Fibroblast of peridontal ligament (primary cell): Measurements from ENCODE around the gene SNRNP200.

Experiments
- DNase-seq: peaks from one replicate; pipeline ENCODE4 v3.0.0-alpha.2; 2010; ENCODE audit errors: extremely low read depth

The SNRNP200 gene

DNA sequence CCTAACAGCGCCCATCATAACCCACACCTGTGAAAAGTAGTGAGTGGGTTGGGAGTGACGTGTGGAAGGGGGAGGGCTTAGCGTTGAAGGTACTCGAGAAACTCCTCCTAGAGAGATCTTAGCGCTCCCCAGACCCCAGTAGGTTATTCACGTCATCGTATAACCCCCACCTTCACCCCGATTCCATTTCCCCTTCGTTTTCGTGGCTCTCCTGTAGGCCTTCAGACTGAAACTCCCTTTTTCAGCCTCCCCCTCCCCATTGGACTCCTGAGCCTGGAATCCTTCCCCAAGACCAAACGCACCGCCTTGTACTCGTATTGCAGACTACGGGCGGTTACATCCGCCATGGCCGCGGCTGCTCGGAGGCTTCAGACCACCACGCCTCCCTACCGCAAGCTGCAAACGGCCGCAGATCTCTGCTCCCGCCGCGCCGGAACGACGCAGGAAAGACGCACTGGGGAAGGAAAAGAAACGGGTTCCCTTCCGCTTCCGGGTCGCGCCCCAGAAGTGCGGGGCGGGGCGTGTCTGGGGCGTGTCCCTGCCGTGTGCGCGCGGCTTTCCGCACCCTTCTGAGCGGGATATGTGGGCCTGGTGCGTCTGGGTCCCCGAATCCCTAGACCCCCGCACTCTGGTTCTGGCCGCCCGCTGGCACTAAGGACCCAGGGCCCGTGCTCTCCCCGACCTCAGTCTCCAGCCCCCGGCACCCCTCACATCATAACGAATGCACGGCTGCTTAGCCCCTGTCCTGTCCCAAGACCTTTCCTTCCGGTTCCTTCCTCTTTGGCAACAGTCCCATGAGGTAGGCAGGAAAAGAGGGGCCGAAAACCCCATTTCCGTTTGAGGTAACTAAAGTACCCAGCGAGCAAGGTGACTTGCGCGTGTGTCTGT, at the start of gene SNRNP200:
TSS of gene SNRNP200 (minus strand) at position 456 of the 888 bp plus-strand sequence. CDS start at position 347, 109 bp downstream.
- DNase-seq, result peak; percentile 70

- no peak for DNase-seq
Measured at GRCh38 chr2:96354492-96354891, 49.1 kb upstream of the SNRNP200 start.

DNA sequence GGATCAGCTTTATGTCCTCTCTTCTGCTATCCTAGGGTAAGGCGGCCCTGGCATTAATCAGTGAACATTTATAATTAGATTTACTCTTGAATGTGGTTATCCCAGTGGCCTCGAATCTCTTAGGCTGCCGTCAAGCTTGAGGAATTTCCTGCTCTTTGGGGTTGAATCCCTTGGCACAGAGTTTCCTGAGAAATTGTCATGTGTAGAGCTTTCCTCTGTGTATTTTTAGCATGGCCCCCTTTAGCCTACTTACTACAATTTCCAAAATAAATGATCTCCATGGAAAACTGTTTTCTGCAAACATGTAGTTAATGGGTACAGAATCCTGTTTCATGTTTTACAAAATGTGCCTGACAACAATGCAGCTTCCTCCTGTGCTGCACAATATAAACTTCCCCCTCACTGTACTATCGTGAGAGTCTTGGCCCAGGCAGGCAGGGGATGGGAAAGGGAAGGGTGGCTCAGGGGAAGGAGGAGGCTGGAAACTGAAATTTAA, 48.3 kb upstream of the SNRNP200 start:
- DNase-seq, result peak; percentile 91

DNA sequence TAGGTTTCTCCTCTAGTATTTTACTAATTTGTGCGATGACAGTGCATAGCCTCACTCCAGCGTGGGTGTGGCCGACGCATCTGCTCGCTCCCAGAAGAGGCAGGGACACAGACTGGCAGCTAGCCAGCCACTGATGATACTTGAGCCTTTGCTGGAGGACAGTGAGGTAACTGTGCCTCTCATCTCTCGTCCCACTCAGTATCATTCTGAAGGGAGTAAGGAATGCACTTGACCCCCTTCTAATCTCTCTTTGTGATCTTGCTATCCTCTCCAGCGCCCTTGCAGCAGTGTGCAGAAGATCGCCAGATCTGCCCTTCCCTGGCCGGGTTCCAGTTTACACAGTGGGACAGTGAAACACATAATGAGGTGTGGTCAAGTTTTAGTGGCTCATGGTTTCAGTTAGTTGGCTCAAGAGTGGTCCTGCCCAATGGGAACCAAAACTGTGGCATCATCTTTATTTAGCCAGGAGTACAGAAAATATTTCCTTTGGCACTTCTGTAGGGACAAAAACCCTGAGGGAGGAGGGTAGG, 47.8 kb upstream of the SNRNP200 start:
- peak; percentile 28 for DNase-seq

- DNase-seq, result no peak
Measured at GRCh38 chr2:96347395-96347794, 42.0 kb upstream of the SNRNP200 start.

GRCh38 chr2:96345868-96346462, 40.6 kb upstream of the SNRNP200 start:
- DNase-seq, result no peak

DNA sequence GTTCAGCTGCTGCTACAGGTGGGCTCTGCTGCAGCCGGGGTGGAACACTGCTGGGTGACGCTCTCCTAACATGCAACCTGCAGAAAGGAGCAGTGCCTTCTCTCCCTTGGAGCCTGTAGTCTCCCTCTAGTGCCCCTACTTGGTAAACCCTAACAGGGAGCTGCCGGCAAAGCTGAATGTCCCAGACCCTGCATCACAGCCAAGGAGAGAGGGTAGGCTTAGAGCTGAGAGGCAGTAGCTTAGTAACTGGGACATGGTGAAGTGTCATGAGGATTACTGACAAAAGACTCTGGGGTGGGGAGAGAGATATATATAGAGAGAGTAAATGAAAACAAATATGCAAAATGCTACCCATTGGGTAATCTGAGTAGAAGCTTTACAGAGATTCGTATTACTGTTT, 40.1 kb upstream of the SNRNP200 start:
- no peak for DNase-seq

GRCh38 chr2:96344011-96344410, 38.7 kb upstream of the SNRNP200 start:
- no peak for DNase-seq

DNA sequence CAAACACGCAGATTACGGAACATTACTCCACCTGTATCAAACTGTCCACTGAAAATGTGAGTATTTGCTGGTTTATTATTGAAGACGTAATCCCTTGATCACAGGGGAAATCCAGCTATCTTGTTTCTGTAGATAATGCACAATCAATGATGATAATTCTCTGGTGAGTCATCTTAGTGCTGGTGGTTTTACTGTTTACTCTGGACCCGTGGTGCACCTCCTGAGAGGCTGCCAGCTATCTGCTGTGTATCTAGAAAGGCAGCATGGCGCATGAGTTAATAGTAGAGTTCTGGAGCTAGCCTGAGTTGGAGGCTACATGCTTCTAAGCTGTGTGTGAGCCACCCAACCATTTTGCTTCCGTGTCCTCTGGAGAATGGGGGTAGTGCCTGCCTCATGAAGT, 36.7 kb upstream of the SNRNP200 start:
- peak; percentile 72 for DNase-seq

GRCh38 chr2:96341641-96342040, 36.3 kb upstream of the SNRNP200 start:
- DNase-seq, result no peak

DNA sequence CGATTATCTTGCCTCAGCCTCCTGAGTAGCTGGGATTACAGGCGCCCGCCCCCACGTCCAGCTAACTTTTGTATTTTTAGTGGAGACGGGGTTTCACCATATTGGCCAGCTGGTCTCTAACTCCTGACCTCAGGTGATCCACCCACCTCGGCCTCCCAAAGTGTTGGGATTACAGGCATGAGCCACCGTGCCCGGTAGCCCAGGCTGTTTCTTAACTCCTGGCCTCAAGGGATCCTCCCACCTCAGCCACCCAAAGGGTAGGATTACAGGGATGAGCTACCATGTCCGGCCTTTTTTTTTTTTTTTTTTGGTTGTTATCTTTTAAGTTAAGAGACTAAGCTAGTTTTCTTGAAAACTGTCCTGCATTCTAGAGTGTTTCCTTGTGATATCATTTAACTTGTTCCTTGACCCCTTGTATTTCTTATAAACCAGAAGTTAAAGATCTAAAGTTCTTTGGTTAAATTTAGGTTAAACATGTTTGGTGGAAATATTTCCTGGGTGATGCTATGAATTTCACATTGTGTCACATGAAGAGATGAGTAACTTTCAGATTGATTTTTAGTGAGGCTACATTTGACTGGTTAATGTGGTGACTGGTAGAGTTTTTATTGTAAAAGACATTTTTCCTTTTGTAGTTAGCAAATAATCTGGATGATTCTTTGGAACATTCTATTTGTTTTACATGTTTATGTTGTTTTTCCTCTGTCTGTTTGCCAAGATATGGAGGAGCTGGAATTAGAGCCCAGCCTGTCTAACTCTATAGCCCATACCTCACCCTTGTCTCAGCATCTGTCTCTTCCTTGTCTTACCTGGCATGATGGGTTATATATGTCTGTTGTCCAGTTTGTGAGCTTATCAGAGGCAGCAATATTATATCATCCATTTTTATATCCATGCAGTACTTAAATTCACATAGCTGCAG, 35.4 kb upstream of the SNRNP200 start:
- DNase-seq, result peak; percentile 62

GRCh38 chr2:96336873-96337272, 31.5 kb upstream of the SNRNP200 start:
- no peak for DNase-seq

- DNase-seq, result no peak
Measured at GRCh38 chr2:96336104-96336775, 30.9 kb upstream of the SNRNP200 start.

DNA sequence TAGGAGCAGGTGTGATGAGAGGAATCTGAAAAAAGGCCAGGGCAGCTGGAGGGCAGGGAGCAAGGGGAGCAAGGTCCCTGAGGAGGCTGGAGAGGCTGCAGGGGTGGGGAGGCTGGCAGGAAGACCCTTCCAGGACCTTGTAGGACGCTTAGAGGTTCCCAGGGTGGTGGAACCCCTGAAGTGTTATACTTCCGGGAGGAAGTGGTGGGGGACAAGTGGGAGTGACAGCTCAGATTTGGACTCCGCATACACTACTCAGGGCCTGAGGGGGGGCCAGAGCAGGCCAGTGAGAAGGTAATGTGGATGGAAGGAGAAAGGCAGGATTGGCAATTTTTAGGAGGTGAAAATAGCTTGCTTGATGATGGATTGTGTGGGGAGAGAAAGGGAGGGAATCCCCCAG, 28.4 kb upstream of the SNRNP200 start:
- DNase-seq, result no peak

GRCh38 chr2:96330407-96330806, 25.1 kb upstream of the SNRNP200 start:
- DNase-seq, result peak; percentile 87

GRCh38 chr2:96329874-96330273, 24.5 kb upstream of the SNRNP200 start:
- no peak for DNase-seq

DNA sequence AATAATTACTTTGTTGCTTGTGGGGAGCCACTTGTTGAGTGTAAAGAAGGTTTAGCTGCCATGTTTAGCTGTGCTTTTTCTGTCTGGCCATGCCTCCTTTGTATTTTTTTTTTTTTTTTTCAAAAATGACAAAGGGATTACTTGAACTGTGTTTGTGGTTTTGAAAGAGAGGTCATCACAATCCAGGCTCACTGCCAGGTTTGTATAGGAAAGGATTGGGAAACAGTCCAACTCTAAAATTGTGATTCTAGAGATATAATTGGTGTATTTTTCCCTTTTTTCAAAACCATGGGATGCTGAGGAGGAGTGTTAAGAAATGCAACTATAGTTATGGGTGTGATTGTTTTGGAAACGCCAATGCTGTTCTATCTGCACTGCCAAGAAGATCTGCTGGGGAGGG, 24.1 kb upstream of the SNRNP200 start:
- peak; percentile 85 for DNase-seq

GRCh38 chr2:96326990-96327820, 21.9 kb upstream of the SNRNP200 start:
- no peak for DNase-seq

DNA sequence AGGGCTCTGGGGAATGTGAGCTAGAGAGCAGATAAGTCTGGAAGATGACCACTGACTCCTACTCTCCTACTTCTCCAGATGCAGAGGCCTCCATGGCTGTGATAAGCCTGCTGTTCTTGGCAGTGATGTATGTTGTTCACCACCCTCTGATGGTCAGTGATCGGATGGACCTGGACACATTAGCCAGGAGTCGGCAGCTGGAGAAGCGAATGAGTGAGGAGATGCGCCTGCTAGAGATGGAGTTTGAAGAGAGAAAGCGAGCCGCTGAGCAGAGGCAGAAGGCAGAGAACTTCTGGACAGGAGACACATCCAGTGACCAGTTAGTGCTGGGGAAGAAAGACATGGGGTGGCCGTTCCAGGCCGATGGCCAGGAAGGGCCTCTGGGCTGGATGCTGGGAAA, 21.2 kb upstream of the SNRNP200 start:
- DNase-seq, result no peak

DNA sequence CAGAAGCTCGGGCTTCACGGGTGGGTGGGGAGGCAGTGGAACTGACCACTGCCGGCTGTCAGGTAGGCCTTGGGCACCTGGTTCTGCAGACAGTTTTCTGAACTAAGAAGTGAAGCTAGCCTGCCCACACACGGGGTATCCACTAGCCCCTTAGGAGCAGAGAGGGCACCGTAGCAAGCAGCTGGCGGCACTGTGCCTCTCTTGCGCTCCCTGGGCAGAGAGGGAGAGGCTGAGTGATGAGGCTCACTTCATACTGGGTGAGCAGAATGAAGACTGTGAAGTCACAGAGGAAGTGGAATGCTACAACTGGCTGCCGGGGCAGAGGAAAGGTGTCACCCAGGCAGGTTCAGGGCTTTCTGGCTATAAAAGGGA, 20.5 kb upstream of the SNRNP200 start:
- DNase-seq, result no peak
